SKM-1 (cell line): ENCODE measurements around the gene TCF7L1.

Experiments used
- DNase-seq: peaks from one replicate; lab custom pipeline; 2025; ENCODE audit not compliant: unreplicated experiment; lab: John Stamatoyannopoulos, UW

Gene TCF7L1

GRCh38 chr2:85215448-85216401, 82.5 kb downstream of the TCF7L1 start:
- DNase-seq: no peak

- no peak for DNase-seq
These were observed 83.7 kb downstream of the TCF7L1 start for GRCh38 chr2:85216927-85217326.

- DNase-seq: no peak
These were observed 88.0 kb downstream of the TCF7L1 start for GRCh38 chr2:85221067-85221691.

- DNase-seq: no peak
These were observed 89.6 kb downstream of the TCF7L1 start for GRCh38 chr2:85222792-85223191.

GRCh38 chr2:85226783-85227182, 93.6 kb downstream of the TCF7L1 start:
- DNase-seq: no peak

- DNase-seq: no peak
These were observed 97.7 kb downstream of the TCF7L1 start for GRCh38 chr2:85230679-85231467.

GRCh38 chr2:85231468-85231805, 98.2 kb downstream of the TCF7L1 start:
- DNase-seq: no peak

- DNase-seq: no peak
These were observed 98.8 kb downstream of the TCF7L1 start for GRCh38 chr2:85231952-85232351.

- no peak for DNase-seq
These were observed 101.7 kb downstream of the TCF7L1 start for GRCh38 chr2:85234868-85235267.

GRCh38 chr2:85235281-85235680, 102.1 kb downstream of the TCF7L1 start:
- DNase-seq: no peak

- DNase-seq: no peak
These were observed 102.9 kb downstream of the TCF7L1 start for GRCh38 chr2:85236084-85236483.

- no peak for DNase-seq
These were observed 104.8 kb downstream of the TCF7L1 start for GRCh38 chr2:85237849-85238565.

GRCh38 chr2:85238607-85239006, 105.4 kb downstream of the TCF7L1 start:
- DNase-seq: no peak

GRCh38 chr2:85239102-85239501, 105.9 kb downstream of the TCF7L1 start:
- no peak for DNase-seq

- DNase-seq: no peak
These were observed 106.9 kb downstream of the TCF7L1 start for GRCh38 chr2:85240055-85240454.

GRCh38 chr2:85242321-85242720, 109.1 kb downstream of the TCF7L1 start:
- DNase-seq: no peak

- DNase-seq: peak; percentile 45
These were observed 110.2 kb downstream of the TCF7L1 start for GRCh38 chr2:85243101-85244072.

- no peak for DNase-seq
These were observed 111.6 kb downstream of the TCF7L1 start for GRCh38 chr2:85244828-85245227.

- no peak for DNase-seq
These were observed 112.7 kb downstream of the TCF7L1 start for GRCh38 chr2:85245891-85246290.

GRCh38 chr2:85246348-85246747, 113.2 kb downstream of the TCF7L1 start:
- no peak for DNase-seq
